Body of pancreas (tissue), 4 donors: ENCODE results near the gene SENP2. TPM values are rescaled to one million over a fixed set of nuclear protein-coding genes. Genes with fewer than 3 reads are reported as not detected.

ENCODE experiments used
- ATAC-seq: fragments of 150-250 bp; one replicate; pipeline ENCODE4 v1.9.1; 2016
- DNase-seq, 4 donors: peaks; one replicate each; pipeline ENCODE4 v3.0.0-alpha.2; 2019
- H3K27ac ChIP-seq, 4 donors: fragments of 200-600 bp; sonication (generic); 1 replicate in 3 of 4; 2 replicates in 1 of 4; pipeline versions ENCODE4 v1.5.1 to v1.6.1; 2016 to 2019; ENCODE audit warnings: mild to moderate bottlenecking in 1 of 4, mixed read lengths in 1 of 4, moderate library complexity in 1 of 4
- H3K27me3 ChIP-seq, 2 donors: fragments of 200-600 bp; sonication (generic); one replicate each; pipeline ENCODE4 v1.6.0; 2016; ENCODE audit warnings: mild to moderate bottlenecking in 1 of 2
- H3K36me3 ChIP-seq, 2 donors: fragments of 200-600 bp; sonication (generic); replicated peaks in 1 of 2; 2 replicates each; pipeline ENCODE4 v1.5.1; 2016; ENCODE audit warnings: low read depth in 2 of 2; ENCODE audit not compliant: insufficient read depth in 1 of 2
- H3K4me1 ChIP-seq: fragments of 200-600 bp; sonication (generic); one replicate; pipeline ENCODE4 v1.6.0; 2016
- H3K4me3 ChIP-seq, 2 donors: fragments of 200-600 bp; sonication (generic); 1 replicate in 1 of 2; 2 replicates in 1 of 2; pipeline ENCODE4 v1.5.1; 2016 to 2019
- H3K9me3 ChIP-seq, 3 donors: fragments of 200-600 bp; sonication (generic); 1 replicate in 2 of 3; 2 replicates in 1 of 3; pipeline ENCODE4 v1.5.1; 2016
- CTCF ChIP-seq, 7 experiments: fragments of 450-650 bp in 4 of 7; fragments of 200-600 bp in 3 of 7; sonication (generic) in 3 of 7; IDR thresholded peaks; one replicate each; pipeline ENCODE4 v1.5.1; 2016 to 2019; ENCODE audit warnings: antibody characterized with exemption in 7 of 7
- POLR2A ChIP-seq, 3 donors: fragments of 450-650 bp; IDR thresholded peaks; one replicate each; pipeline ENCODE4 v1.6.1; 2016; ENCODE audit warnings: antibody characterized with exemption in 3 of 3, mild to moderate bottlenecking in 2 of 3
- WGBS, 2 donors: methylation state at CpG; one replicate each; pipeline ENCODE4 v1.1.5; 2017; 5-methylcytosine and 5-hydroxymethylcytosine counted together
- intact Hi-C: fragments of 100-400 bp; cut with DNase I; formaldehyde crosslinking; loops from one replicate; pipeline ENCODE4 v1.15.1; 2023
- total RNA-seq, 2 donors: library from RNA; depleted of rRNA; stranded (reverse); fragments of >200 nt; gene quantifications; one replicate each; pipeline ENCODE4 v1.1.0, GENCODE V29; 2016

Gene SENP2
- total RNA-seq, 2 donors from 2014 or later, result 4.6 to 6.7 TPM

GRCh38 chr3:185657211-185657610, 71.1 kb downstream of the SENP2 start:
- H3K27me3 ChIP-seq, result no peaks in the 10 kb centered on the region
- TF ChIP-seq CTCF (IDR thresholded peaks at IDR 0.05) (no peak), POLR2A (IDR thresholded peaks at IDR 0.05) (no peak)
- ATAC-seq, result no peak
- no peaks in the 10 kb centered on the region for H3K9me3 ChIP-seq
- WGBS, 2 donors, result 85 to 91% methylated on average over 8 to 12 of the region's 12 CpGs
- intact Hi-C loops, result no loop called here
- no peak overlapping the region for H3K4me3 ChIP-seq
- H3K4me1 ChIP-seq, result peaks cover 8% of the 10 kb centered on the region
- no peaks in the 10 kb centered on the region for H3K36me3 ChIP-seq
- no peak overlapping the region for H3K27ac ChIP-seq
- DNase-seq, result no peak

- intact Hi-C loops, result no loop called here
- H3K9me3 ChIP-seq, result no peaks in the 10 kb centered on the region
- no peak overlapping the region for H3K4me3 ChIP-seq
- H3K36me3 ChIP-seq, result no peaks in the 10 kb centered on the region
- DNase-seq (no peak), ATAC-seq (no peak)
- H3K27me3 ChIP-seq, result no peaks in the 10 kb centered on the region
- TF ChIP-seq POLR2A (IDR thresholded peaks at IDR 0.05) (no peak), CTCF (IDR thresholded peaks at IDR 0.05) (no peak)
- 78 to 86% methylated on average over 10 to 15 of the region's 15 CpGs for WGBS, 2 donors
- H3K27ac ChIP-seq, result peak overlapping the region in 2 of 4 donors; percentile 14 to 39
- H3K4me1 ChIP-seq, result peaks cover 8% of the 10 kb centered on the region
These were observed 71.8 kb downstream of the SENP2 start for GRCh38 chr3:185657691-185658503.

GRCh38 chr3:185658504-185658912, 72.4 kb downstream of the SENP2 start:
- intact Hi-C loops, result no loop called here
- 61% methylated on average over 8 of the region's 8 CpGs for WGBS, 2 donors
- TF ChIP-seq POLR2A (IDR thresholded peaks at IDR 0.05) (no peak), CTCF (IDR thresholded peaks at IDR 0.05) (no peak)
- DNase-seq, result peak in 3 of 4 donors; percentile 40 to 66 (median 50)
- peak overlapping the region in 2 of 4 donors; percentile 14 to 39 for H3K27ac ChIP-seq
- no peak overlapping the region for H3K4me3 ChIP-seq
- peaks cover 8% of the 10 kb centered on the region for H3K4me1 ChIP-seq
- no peaks in the 10 kb centered on the region for H3K27me3 ChIP-seq
- H3K36me3 ChIP-seq, result no peaks in the 10 kb centered on the region
- no peaks in the 10 kb centered on the region for H3K9me3 ChIP-seq
- peak; percentile 50 for ATAC-seq

GRCh38 chr3:185658943-185659342, 72.8 kb downstream of the SENP2 start:
- no peak overlapping the region for H3K4me3 ChIP-seq
- intact Hi-C loops, result no loop called here
- DNase-seq (no peak), ATAC-seq (no peak)
- H3K36me3 ChIP-seq, result no peaks in the 10 kb centered on the region
- peaks cover 8% of the 10 kb centered on the region for H3K4me1 ChIP-seq
- TF ChIP-seq POLR2A (IDR thresholded peaks at IDR 0.05), result no peak
- no peak for TF ChIP-seq CTCF (IDR thresholded peaks at IDR 0.05)
- no peaks in the 10 kb centered on the region for H3K9me3 ChIP-seq
- 78 to 84% methylated on average over 1 of the region's 1 CpG for WGBS, 2 donors
- H3K27me3 ChIP-seq, result no peaks in the 10 kb centered on the region
- no peak overlapping the region for H3K27ac ChIP-seq
